GM12865 (cell line): Measurements from ENCODE around the gene C4BPB.

Experiments used
- DNase-seq: peaks from one replicate; pipeline ENCODE4 v3.0.0; 2010; ENCODE audit warnings: low read depth
- H3K4me3 ChIP-seq: 2 replicates; pipeline ENCODE4 v1.5.1; 2011; ENCODE audit warnings: mild to moderate bottlenecking, low read depth, low read length, control low read depth
- TF ChIP-seq, protein P1 (sequence below): IDR thresholded peaks from 2 replicates; pipeline ENCODE4 v1.5.1; 2011; ENCODE audit warnings: low read length, control low read depth, low read depth, inconsistent platforms; ENCODE audit not compliant: insufficient read depth; ENCODE audit errors: missing control alignments

The C4BPB gene

DNA sequence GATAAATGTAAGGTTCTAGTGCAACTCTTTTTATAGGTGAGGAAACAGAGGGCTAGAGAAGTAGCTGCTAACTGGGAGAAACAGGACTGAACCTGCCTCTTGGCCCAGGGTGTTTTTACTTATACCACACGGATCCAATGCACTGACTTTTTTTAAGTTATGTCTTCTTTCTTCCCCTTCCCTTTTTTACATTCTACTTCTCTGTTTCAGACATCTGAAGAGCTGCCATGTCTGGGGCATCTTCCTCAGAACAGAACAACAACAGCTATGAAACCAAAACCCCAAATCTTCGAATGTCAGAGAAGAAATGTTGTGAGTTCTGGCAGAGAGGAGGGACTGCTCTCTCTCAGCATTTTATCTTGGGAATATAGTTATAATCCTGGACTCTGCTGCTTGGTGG, 34.2 kb upstream of the C4BPB start:
- H3K4me3 ChIP-seq = no peak overlapping the region
- TF ChIP-seq, protein P1, sequence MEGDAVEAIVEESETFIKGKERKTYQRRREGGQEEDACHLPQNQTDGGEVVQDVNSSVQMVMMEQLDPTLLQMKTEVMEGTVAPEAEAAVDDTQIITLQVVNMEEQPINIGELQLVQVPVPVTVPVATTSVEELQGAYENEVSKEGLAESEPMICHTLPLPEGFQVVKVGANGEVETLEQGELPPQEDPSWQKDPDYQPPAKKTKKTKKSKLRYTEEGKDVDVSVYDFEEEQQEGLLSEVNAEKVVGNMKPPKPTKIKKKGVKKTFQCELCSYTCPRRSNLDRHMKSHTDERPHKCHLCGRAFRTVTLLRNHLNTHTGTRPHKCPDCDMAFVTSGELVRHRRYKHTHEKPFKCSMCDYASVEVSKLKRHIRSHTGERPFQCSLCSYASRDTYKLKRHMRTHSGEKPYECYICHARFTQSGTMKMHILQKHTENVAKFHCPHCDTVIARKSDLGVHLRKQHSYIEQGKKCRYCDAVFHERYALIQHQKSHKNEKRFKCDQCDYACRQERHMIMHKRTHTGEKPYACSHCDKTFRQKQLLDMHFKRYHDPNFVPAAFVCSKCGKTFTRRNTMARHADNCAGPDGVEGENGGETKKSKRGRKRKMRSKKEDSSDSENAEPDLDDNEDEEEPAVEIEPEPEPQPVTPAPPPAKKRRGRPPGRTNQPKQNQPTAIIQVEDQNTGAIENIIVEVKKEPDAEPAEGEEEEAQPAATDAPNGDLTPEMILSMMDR = no peak
- peak; percentile 36 for DNase-seq

DNA sequence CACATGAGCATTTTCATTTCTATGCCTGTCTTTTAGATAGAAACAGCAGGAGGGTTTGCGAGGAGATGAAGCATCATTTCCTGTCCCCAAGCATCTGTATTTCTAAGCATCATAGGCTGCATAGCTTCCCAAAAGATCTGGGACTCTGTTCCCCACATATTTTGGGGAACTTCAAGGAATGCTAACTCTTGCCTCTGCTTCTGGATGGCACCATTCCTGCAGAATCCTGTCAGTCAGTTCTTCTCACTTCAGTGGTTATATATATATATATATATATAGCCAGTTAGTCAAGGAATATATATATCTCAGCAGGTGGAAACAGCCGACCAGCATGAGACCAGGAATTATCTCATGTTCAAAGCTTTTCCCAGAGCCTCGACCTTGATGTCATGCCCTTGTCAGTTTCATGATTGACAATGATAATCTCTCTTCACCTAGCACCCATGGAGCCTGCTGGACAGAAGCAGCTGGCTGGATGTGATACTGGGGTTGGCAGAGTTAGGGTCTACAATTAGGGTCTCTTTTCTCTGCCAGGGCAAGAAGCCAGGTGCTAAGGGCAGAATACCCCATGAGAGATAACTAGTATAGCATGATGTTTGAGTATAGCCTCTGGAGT, 33.2 kb upstream of the C4BPB start:
- DNase-seq = no peak
- no peak overlapping the region for H3K4me3 ChIP-seq
- TF ChIP-seq, protein P1 = no peak

DNA sequence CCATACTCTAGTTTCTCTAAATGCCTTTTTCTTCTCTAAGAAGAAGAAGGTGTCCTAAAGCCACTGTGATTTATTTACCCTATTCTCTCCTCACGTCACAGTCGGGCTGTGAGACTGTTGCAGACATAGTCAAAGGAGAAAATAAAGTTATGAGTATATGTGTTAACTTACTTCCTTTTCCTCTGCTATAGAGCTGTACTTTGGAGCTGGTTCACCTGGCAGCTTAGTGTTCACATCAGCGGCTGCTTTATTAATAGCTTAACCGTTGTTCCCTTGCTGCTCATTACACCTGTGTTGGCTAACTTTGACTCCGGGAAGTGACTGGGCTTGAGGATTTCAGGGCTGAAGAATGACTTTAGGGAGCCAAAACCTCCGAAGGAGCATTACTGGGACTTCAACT, 32.0 kb upstream of the C4BPB start:
- TF ChIP-seq, protein P1 = no peak
- H3K4me3 ChIP-seq = no peak overlapping the region
- DNase-seq = no peak

DNA sequence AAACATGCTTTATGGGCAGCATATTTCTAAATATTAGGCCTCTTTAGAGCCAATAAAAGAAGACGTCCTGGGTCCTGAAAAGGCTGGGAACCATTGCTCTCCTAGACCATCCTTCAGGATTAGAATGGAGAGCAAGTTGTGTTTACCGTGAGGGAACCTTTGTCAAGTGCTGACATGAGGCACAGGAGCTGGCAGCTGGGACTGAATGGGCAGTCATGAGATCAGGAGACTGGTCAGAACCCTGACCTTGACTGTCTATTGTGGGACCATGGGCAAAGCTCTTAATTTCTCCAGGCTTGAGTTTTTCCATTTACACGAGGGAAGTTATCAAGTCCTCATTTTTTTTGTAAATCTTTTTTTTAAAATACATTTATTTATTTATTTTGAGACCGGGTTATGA, 30.4 kb upstream of the C4BPB start:
- H3K4me3 ChIP-seq = no peak overlapping the region
- DNase-seq = no peak
- TF ChIP-seq, protein P1 = no peak

DNA sequence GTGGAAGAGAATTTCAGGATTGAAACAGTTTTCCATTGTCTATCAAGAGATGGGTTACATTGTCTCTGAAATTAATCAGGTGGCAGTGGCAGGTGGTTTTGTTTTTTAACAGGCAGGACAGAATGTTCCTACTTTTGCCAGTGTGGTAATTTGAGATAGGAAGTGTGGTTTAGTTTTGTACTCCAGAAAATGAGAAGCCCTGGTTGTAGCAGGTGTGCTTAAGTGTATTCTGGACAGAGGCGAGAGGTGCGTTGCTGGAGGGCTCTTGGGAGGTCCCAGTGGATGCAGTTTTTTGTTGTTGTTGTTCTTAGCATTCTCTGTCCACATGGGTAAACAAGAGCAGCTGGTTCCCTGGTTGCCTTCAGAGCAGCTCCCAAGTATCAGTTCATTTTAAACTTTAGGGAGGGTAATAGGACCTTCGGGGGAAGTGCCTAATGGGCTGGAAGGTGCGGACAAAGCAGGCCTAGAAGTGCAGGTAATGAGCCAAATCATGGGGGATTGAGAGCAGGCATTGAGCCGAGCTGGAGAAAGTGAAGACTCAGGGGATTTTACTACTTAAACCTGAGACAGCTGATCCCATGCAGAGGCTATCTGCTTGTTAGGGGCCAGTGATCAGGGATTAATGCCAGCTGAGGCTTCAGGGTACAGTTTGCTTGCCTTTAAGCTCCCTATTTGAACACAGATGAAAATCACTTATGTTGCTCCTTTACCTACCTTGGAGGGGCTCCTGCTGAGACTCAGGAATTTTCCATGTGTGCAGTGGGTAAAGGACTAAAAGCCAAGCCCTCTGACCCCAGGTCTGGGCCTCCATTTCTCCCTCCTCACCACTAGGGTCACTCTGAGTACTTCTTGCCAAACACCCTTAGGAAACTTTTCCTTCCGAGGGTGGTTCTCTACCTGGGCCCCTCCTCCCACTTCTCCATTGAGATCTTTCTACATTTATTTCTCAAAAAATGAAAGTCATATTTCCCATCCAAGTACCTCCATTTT, 29.5 kb upstream of the C4BPB start:
- H3K4me3 ChIP-seq = no peak overlapping the region
- TF ChIP-seq, protein P1 = peak; percentile 13
- no peak for DNase-seq

DNA sequence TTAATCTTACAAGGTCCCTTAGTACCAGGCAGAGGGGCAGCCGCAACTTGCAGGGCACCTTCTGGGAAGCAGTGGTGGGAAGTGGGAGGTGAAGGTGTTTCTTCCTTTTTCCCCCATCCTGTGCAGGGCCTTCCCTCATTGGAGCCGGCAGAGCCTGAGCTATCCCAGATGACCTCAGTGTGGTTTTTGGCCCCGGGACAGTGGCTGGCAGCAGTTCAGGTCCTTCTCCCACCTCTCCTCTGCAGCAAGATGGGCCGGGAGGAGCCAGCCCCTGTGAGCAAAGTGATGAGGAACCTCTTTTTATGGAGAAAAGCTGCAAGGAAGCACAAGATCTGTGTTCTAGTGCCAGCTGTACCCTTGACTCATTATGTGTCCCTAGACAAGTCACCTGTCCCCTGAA, 28.8 kb upstream of the C4BPB start:
- TF ChIP-seq, protein P1 = no peak
- no peak overlapping the region for H3K4me3 ChIP-seq
- DNase-seq = no peak
